HFFc6 (cell line): ENCODE results near the gene TMBIM1. TPM values are rescaled to one million over a fixed set of nuclear protein-coding genes. Genes with fewer than 3 reads are reported as not detected.

Experiments used
- DNase-seq: peaks from one replicate; pipeline ENCODE4 v3.0.0-alpha.2; 2018
- H3K27ac Mint-ChIP-seq: 2 replicates; pipeline ENCODE4 v1.8.0; 2020; ENCODE audit warnings: mild to moderate bottlenecking, mixed read lengths
- H3K27me3 Mint-ChIP-seq: 2 replicates; pipeline ENCODE4 v1.8.0; 2021; ENCODE audit warnings: mild to moderate bottlenecking, moderate library complexity, mixed read lengths; ENCODE audit not compliant: insufficient read depth
- H3K36me3 Mint-ChIP-seq: 2 replicates; pipeline ENCODE4 v1.8.0; 2021; ENCODE audit warnings: low read depth, mixed read lengths
- H3K4me1 Mint-ChIP-seq: 2 replicates; pipeline ENCODE4 v1.8.0; 2020; ENCODE audit warnings: low read depth, mixed read lengths
- H3K4me3 Mint-ChIP-seq: 2 replicates; pipeline ENCODE4 v1.8.0; 2020; ENCODE audit warnings: mild to moderate bottlenecking, moderate library complexity, mixed read lengths
- H3K9me3 Mint-ChIP-seq: 2 replicates; pipeline ENCODE4 v1.8.0; 2020; ENCODE audit warnings: mild to moderate bottlenecking, mixed read lengths
- CTCF ChIP-seq: fragments of 200-600 bp; sonication (generic); IDR thresholded peaks from 2 replicates; pipeline ENCODE4 v1.5.0; 2021; ENCODE audit warnings: antibody characterized with exemption, mild to moderate bottlenecking
- total RNA-seq, 6 experiments: library from RNA; stranded (reverse); fragmentation: NEBNext Ultra II Directional; extraction: Animal tissue kit (Norgen Biotek cat#: 25700); gene quantifications; 2 replicates in 1 of 6; 3 replicates in 5 of 6; pipeline ENCODE4 v1.2.3, GENCODE V29; 2021

TMBIM1 gene
- total RNA-seq, 6 experiments from 2014 or later, result 163 to 187 (median 176) TPM

- TF ChIP-seq CTCF, result no peak
- Mint-ChIP-seq H3K9me3 (no peaks in the 10 kb centered on the region), H3K27ac (no peak overlapping the region), H3K27me3 (peaks cover 19% of the 10 kb centered on the region), H3K36me3 (no peaks in the 10 kb centered on the region), H3K4me3 (no peak overlapping the region), H3K4me1 (peaks cover 7% of the 10 kb centered on the region; the same call in 1 of the 2 replicates)
- no peak for DNase-seq
Measured at GRCh38 chr2:218310853-218311540, 18.7 kb upstream of the TMBIM1 start.

- TF ChIP-seq CTCF, result no peak
- Mint-ChIP-seq H3K36me3 (no peaks in the 10 kb centered on the region), H3K27me3 (peaks cover 19% of the 10 kb centered on the region), H3K27ac (no peak overlapping the region), H3K4me3 (no peak overlapping the region), H3K4me1 (no peaks in the 10 kb centered on the region), H3K9me3 (no peaks in the 10 kb centered on the region)
- DNase-seq, result no peak
Measured at GRCh38 chr2:218307415-218308090, 15.2 kb upstream of the TMBIM1 start.

GRCh38 chr2:218306184-218306920 lies 14.0 kb upstream of the TMBIM1 start:
- no peak for DNase-seq
- H3K27me3 Mint-ChIP-seq, result peaks cover 17% of the 10 kb centered on the region
- peaks cover 2% of the 10 kb centered on the region; the same call in 1 of the 2 replicates for H3K4me1 Mint-ChIP-seq
- no peaks in the 10 kb centered on the region for H3K36me3 Mint-ChIP-seq
- no peak overlapping the region for H3K27ac Mint-ChIP-seq
- H3K9me3 Mint-ChIP-seq, result no peaks in the 10 kb centered on the region
- TF ChIP-seq CTCF, result no peak
- no peak overlapping the region for H3K4me3 Mint-ChIP-seq

- Mint-ChIP-seq H3K36me3 (no peaks in the 10 kb centered on the region), H3K27ac (no peak overlapping the region), H3K4me1 (peaks cover 7% of the 10 kb centered on the region; the same call in 1 of the 2 replicates), H3K9me3 (no peaks in the 10 kb centered on the region), H3K4me3 (no peak overlapping the region), H3K27me3 (peaks cover 17% of the 10 kb centered on the region)
- DNase-seq, result no peak
- no peak for TF ChIP-seq CTCF
Measured at GRCh38 chr2:218305383-218305782, 13.1 kb upstream of the TMBIM1 start.

GRCh38 chr2:218301176-218301819 lies 9.0 kb upstream of the TMBIM1 start:
- Mint-ChIP-seq H3K9me3 (no peaks in the 10 kb centered on the region), H3K4me3 (no peak overlapping the region), H3K4me1 (peaks cover 22% of the 10 kb centered on the region), H3K27ac (no peak overlapping the region), H3K36me3 (no peaks in the 10 kb centered on the region), H3K27me3 (peaks cover 11% of the 10 kb centered on the region)
- peak; percentile 68 for DNase-seq
- peak; percentile 99 for TF ChIP-seq CTCF
